B cell (primary cell): ENCODE measurements around the gene MAP4K4. TPM values are rescaled to one million over a fixed set of nuclear protein-coding genes. Genes with fewer than 3 reads are reported as not detected.

Source experiments
- ATAC-seq: fragments of 200-7000 bp; cut with Tn5 transposase; one replicate; pipeline ENCODE4 v1.10.0; 2021; ENCODE audit warnings: low read depth, mild to moderate bottlenecking, moderate number of reproducible peaks, moderate library complexity
- CTCF ChIA-PET: fragments of 350-600 bp; sonication (Branson Sonifier 250); formaldehyde crosslinking; loops from one replicate; lab custom pipeline; 2021; ENCODE audit warnings: antibody characterized with exemption, inconsistent platforms; lab: Charles Lee
- POLR2A ChIA-PET: fragments of 350-600 bp; sonication (Branson Sonifier 250); formaldehyde crosslinking; loops from one replicate; lab custom pipeline; 2021; ENCODE audit warnings: antibody characterized with exemption; lab: Charles Lee
- DNase-seq: peaks from one replicate; pipeline ENCODE4 v3.0.0; 2013
- H2AFZ ChIP-seq: 2 replicates; pipeline ENCODE4 v1.6.1; 2012; ENCODE audit warnings: mild to moderate bottlenecking, low read depth, low read length; ENCODE audit not compliant: insufficient read depth, poor library complexity, severe bottlenecking
- H3K27ac ChIP-seq, 2 donors: 1 replicate in 1 of 2; 2 replicates in 1 of 2; pipeline ENCODE4 v1.5.1; 2012 to 2013; ENCODE audit warnings: low read length in 2 of 2, mild to moderate bottlenecking in 2 of 2, moderate library complexity in 1 of 2
- H3K27me3 ChIP-seq, 4 experiments: fragments of 200-600 bp in 1 of 4; sonication (generic) in 1 of 4; replicated peaks in 1 of 4; 1 replicate in 2 of 4; 2 replicates in 2 of 4; pipeline versions ENCODE4 v1.6.1 to v1.7.0; 2013 to 2016; ENCODE audit warnings: low read length in 3 of 4, mild to moderate bottlenecking in 2 of 4, mixed read lengths in 1 of 4, moderate library complexity in 1 of 4; ENCODE audit not compliant: insufficient read depth in 4 of 4, control insufficient read depth in 3 of 4; ENCODE audit errors: control extremely low read depth in 1 of 4
- H3K36me3 ChIP-seq, 2 experiments: replicated peaks in 1 of 2; 1 replicate in 1 of 2; 2 replicates in 1 of 2; pipeline versions ENCODE4 v1.6.1 to v1.7.1; 2013; ENCODE audit warnings: low read length in 1 of 2; ENCODE audit not compliant: insufficient read depth in 2 of 2, control insufficient read depth in 1 of 2; ENCODE audit errors: control extremely low read depth in 1 of 2, extremely low read depth in 1 of 2
- H3K4me1 ChIP-seq, 2 donors: fragments of 200-600 bp in 1 of 2; sonication (generic) in 1 of 2; 1 replicate in 1 of 2; 2 replicates in 1 of 2; pipeline versions ENCODE4 v1.5.1 to v1.6.1; 2013 to 2017; ENCODE audit warnings: low read length in 2 of 2; ENCODE audit not compliant: control insufficient read depth in 2 of 2, insufficient read depth in 2 of 2
- H3K4me2 ChIP-seq: replicated peaks from 2 replicates; pipeline ENCODE3; 2012; ENCODE audit warnings: mild to moderate bottlenecking, low read depth, low read length; ENCODE audit not compliant: poor library complexity, severe bottlenecking
- H3K4me3 ChIP-seq, 5 experiments: fragments of 200-600 bp in 1 of 5; sonication (generic) in 1 of 5; 1 replicate in 3 of 5; 2 replicates in 2 of 5; pipeline versions ENCODE4 v1.5.1 to v1.7.0; 2011 to 2016; ENCODE audit warnings: low read length in 4 of 5, mild to moderate bottlenecking in 4 of 5, low read depth in 2 of 5, control low read depth in 1 of 5, moderate library complexity in 1 of 5; ENCODE audit not compliant: insufficient read depth in 1 of 5; ENCODE audit errors: control extremely low read depth in 1 of 5, extremely low read depth in 1 of 5
- H3K79me2 ChIP-seq: fragments of 200-600 bp; sonication (generic); one replicate; pipeline ENCODE4 v1.6.0; 2016; ENCODE audit warnings: low read length; ENCODE audit not compliant: control insufficient read depth, insufficient read depth
- H3K9ac ChIP-seq: fragments of 200-600 bp; sonication (generic); 2 replicates; pipeline ENCODE4 v1.6.1; 2017; ENCODE audit warnings: mild to moderate bottlenecking, low read length, moderate library complexity
- H3K9me3 ChIP-seq, 3 donors: one replicate each; pipeline versions ENCODE4 v1.6.1 to v1.7.1; 2013; ENCODE audit warnings: low read length in 2 of 3; ENCODE audit not compliant: control insufficient read depth in 2 of 3, insufficient read depth in 1 of 3; ENCODE audit errors: control extremely low read depth in 1 of 3
- H4K20me1 ChIP-seq: 2 replicates; pipeline ENCODE4 v1.6.0; 2012; ENCODE audit warnings: mild to moderate bottlenecking, low read length; ENCODE audit not compliant: insufficient read depth, control insufficient read depth, poor library complexity, severe bottlenecking
- H3K27ac Mint-ChIP-seq: one replicate; pipeline ENCODE4 v1.8.0; 2021; ENCODE audit warnings: mixed read lengths
- H3K27me3 Mint-ChIP-seq: one replicate; pipeline ENCODE4 v1.8.0; 2021; ENCODE audit warnings: mixed read lengths
- H3K4me1 Mint-ChIP-seq: one replicate; pipeline ENCODE4 v1.8.0; 2021; ENCODE audit warnings: mixed read lengths
- H3K4me3 Mint-ChIP-seq: one replicate; pipeline ENCODE4 v1.8.0; 2021; ENCODE audit warnings: mixed read lengths
- H3K9me3 Mint-ChIP-seq: one replicate; pipeline ENCODE4 v1.8.0; 2022; ENCODE audit warnings: mixed read lengths; ENCODE audit not compliant: insufficient read depth
- CTCF ChIP-seq: fragments of 200-600 bp; IDR thresholded peaks from one replicate; pipeline ENCODE4 v1.8.0; 2022; ENCODE audit warnings: antibody characterized with exemption, mild to moderate bottlenecking
- EZH2 ChIP-seq: IDR thresholded peaks from 2 replicates; pipeline ENCODE4 v1.6.1; 2012; ENCODE audit warnings: borderline replicate concordance, low read depth, mild to moderate bottlenecking, moderate library complexity, low read length; ENCODE audit not compliant: insufficient read depth, poor library complexity, severe bottlenecking
- WGBS: methylation state at CpG from one replicate; pipeline ENCODE4 v1.1.5; 2013; ENCODE audit warnings: missing lambda C conversion rate; ENCODE audit not compliant: insufficient coverage; 5-methylcytosine and 5-hydroxymethylcytosine counted together
- intact Hi-C: fragments of 100-400 bp; cut with micrococcal nuclease; formaldehyde crosslinking; loops from one replicate; pipeline ENCODE4 v1.10.0; 2022
- polyA plus RNA-seq: library from polyadenylated mRNA; depleted of rRNA; stranded (reverse); fragments of >200 nt; gene quantifications from 2 replicates; pipeline ENCODE4 v1.2.3, GENCODE V29; 2012
- total RNA-seq, 2 donors: library from RNA; stranded (reverse); fragments of 120-200 nt in 1 of 2; gene quantifications; 1 replicate in 1 of 2; 2 replicates in 1 of 2; pipeline versions ENCODE4 v1.2.3 to v1.2.4, GENCODE V29; 2013 to 2022

Gene MAP4K4
- total and polyA plus RNA-seq, 2 donors (not counting 1 experiment from before 2014, with no cell fraction given): 54.8 to 280 TPM

GRCh38 chr2:101752716-101753616 is 55.5 kb downstream of the MAP4K4 start:
- H3K27ac Mint-ChIP-seq: peak overlapping the region; percentile 85
- H4K20me1 ChIP-seq: peaks cover 50% of the 10 kb centered on the region
- H3K4me1 ChIP-seq: peaks cover 75 to 78% of the 10 kb centered on the region in 2 donors
- CTCF ChIA-PET: interaction anchor here (0.5 to 3.2 kb wide), 17 partner anchors 8 to 365 kb away, joined by 3 to 15 read pairs (median 3); partner anchors contain the start of gene CREG2
- peaks cover 82% of the 10 kb centered on the region for H3K79me2 ChIP-seq
- no peak overlapping the region for H2AFZ ChIP-seq
- H3K9ac ChIP-seq: no peak overlapping the region
- POLR2A ChIA-PET: interaction anchor here (0.9 to 1.8 kb wide), 3 partner anchors 11 to 34 kb away, joined by 3 to 5 read pairs (median 3); no protein-coding TSS in a partner anchor
- DNase-seq (no peak), ATAC-seq (no peak)
- WGBS: 87% methylated on average over 3 of the region's 5 CpGs
- H3K9me3 ChIP-seq: no peaks in the 10 kb centered on the region
- H3K4me3 ChIP-seq: no peak overlapping the region
- peak overlapping the region; percentile 59 for H3K4me2 ChIP-seq
- H3K9me3 Mint-ChIP-seq: no peaks in the 10 kb centered on the region
- H3K27me3 ChIP-seq: no peaks in the 10 kb centered on the region
- peak overlapping the region; percentile 68 to 85 for H3K27ac ChIP-seq
- peaks cover 0 to 2% of the 10 kb centered on the region in 2 experiments for H3K36me3 ChIP-seq
- no peak for TF ChIP-seq EZH2
- no peak for TF ChIP-seq CTCF
- intact Hi-C loops: loop anchor here (2.0 to 5.0 kb wide), 4 partner anchors 14 to 54 kb away; no protein-coding TSS in a partner anchor
- H3K27me3 Mint-ChIP-seq: no peaks in the 10 kb centered on the region
- peaks cover 76% of the 10 kb centered on the region for H3K4me1 Mint-ChIP-seq
- peak overlapping the region; percentile 74 for H3K4me3 Mint-ChIP-seq
